Mesendoderm (in vitro differentiated cells): ENCODE results near the gene GNPAT.

Experiments used
- DNase-seq: peaks from one replicate; pipeline ENCODE4 v3.0.0; 2013
- H2AK5ac ChIP-seq: 2 replicates; pipeline ENCODE4 v1.6.1; 2013; ENCODE audit warnings: low read length, inconsistent platforms
- H2BK120ac ChIP-seq: 2 replicates; pipeline ENCODE4 v1.6.1; 2013; ENCODE audit warnings: low read depth, mild to moderate bottlenecking, low read length, moderate library complexity, mixed read lengths
- H2BK15ac ChIP-seq: replicated peaks from 2 replicates; pipeline ENCODE4 v1.6.1; 2013; ENCODE audit warnings: low read depth, mild to moderate bottlenecking, moderate library complexity
- H2BK5ac ChIP-seq: 2 replicates; pipeline ENCODE4 v1.6.1; 2013; ENCODE audit warnings: low read length, inconsistent platforms
- H3K18ac ChIP-seq: 2 replicates; pipeline ENCODE4 v1.6.1; 2013; ENCODE audit warnings: mild to moderate bottlenecking, low read length, mixed read lengths
- H3K23ac ChIP-seq: one replicate; pipeline ENCODE4 v1.6.1; 2013; ENCODE audit warnings: low read length
- H3K27ac ChIP-seq: 2 replicates; pipeline ENCODE4 v1.5.1; 2013; ENCODE audit warnings: low read depth, mild to moderate bottlenecking, inconsistent platforms, low read length, moderate library complexity
- H3K27me3 ChIP-seq: 2 replicates; pipeline ENCODE4 v1.6.1; 2013; ENCODE audit warnings: low read length, control low read depth, mild to moderate bottlenecking, inconsistent platforms; ENCODE audit not compliant: insufficient read depth, poor library complexity
- H3K36me3 ChIP-seq: 2 replicates; pipeline ENCODE4 v1.6.1; 2013; ENCODE audit warnings: low read length, inconsistent platforms; ENCODE audit not compliant: control insufficient read depth, insufficient read depth
- H3K4ac ChIP-seq: one replicate; pipeline ENCODE4 v1.6.1; 2013; ENCODE audit warnings: low read depth, mild to moderate bottlenecking, low read length, moderate library complexity
- H3K4me1 ChIP-seq: 2 replicates; pipeline ENCODE4 v1.6.1; 2013; ENCODE audit warnings: low read depth, low read length, inconsistent platforms; ENCODE audit not compliant: control insufficient read depth
- H3K4me2 ChIP-seq: 2 replicates; pipeline ENCODE4 v1.6.1; 2013; ENCODE audit warnings: low read length
- H3K4me3 ChIP-seq: 2 replicates; pipeline ENCODE4 v1.5.1; 2013; ENCODE audit warnings: mild to moderate bottlenecking, low read length
- H3K56ac ChIP-seq: one replicate; pipeline ENCODE4 v1.6.1; 2013; ENCODE audit warnings: low read length
- H3K79me1 ChIP-seq: 2 replicates; pipeline ENCODE4 v1.6.1; 2013; ENCODE audit warnings: low read length, inconsistent platforms
- H3K79me2 ChIP-seq: 2 replicates; pipeline ENCODE4 v1.6.1; 2013; ENCODE audit warnings: mild to moderate bottlenecking, low read length; ENCODE audit not compliant: control insufficient read depth, insufficient read depth
- H3K9ac ChIP-seq: 2 replicates; pipeline ENCODE4 v1.6.1; 2013; ENCODE audit warnings: low read length, inconsistent platforms
- H4K5ac ChIP-seq: one replicate; pipeline ENCODE4 v1.6.1; 2013; ENCODE audit warnings: low read length
- H4K8ac ChIP-seq: one replicate; pipeline ENCODE4 v1.6.1; 2013; ENCODE audit warnings: low read depth, mild to moderate bottlenecking, control low read depth, low read length, moderate library complexity
- WGBS: extraction: QIAGEN DNeasy Blood & Tissue Kit; methylation state at CpG from one replicate; pipeline ENCODE4 v1.1.7; 2013; ENCODE audit warnings: low lambda C conversion rate, missing lambda C conversion rate; ENCODE audit not compliant: insufficient coverage; ENCODE audit errors: extremely low coverage; 5-methylcytosine and 5-hydroxymethylcytosine counted together

GNPAT gene

GRCh38 chr1:231260351-231260750 lies 19.3 kb downstream of the GNPAT start:
- H3K18ac ChIP-seq, result no peak overlapping the region
- no peak overlapping the region for H3K27ac ChIP-seq
- no peak overlapping the region for H3K56ac ChIP-seq
- H3K4me2 ChIP-seq, result no peak overlapping the region
- H3K4me3 ChIP-seq, result no peak overlapping the region
- H4K8ac ChIP-seq, result no peak overlapping the region
- H3K4me1 ChIP-seq, result no peaks in the 10 kb centered on the region
- H3K4ac ChIP-seq, result no peak overlapping the region
- peaks cover 1% of the 10 kb centered on the region for H3K36me3 ChIP-seq
- no peak overlapping the region for H4K5ac ChIP-seq
- no peak overlapping the region for H3K9ac ChIP-seq
- H2BK15ac ChIP-seq, result no peak overlapping the region
- no peak overlapping the region for H2BK5ac ChIP-seq
- no peaks in the 10 kb centered on the region for H3K79me2 ChIP-seq
- H2AK5ac ChIP-seq, result no peak overlapping the region
- WGBS, result no CpG with 5 or more reads among the region's 4 CpGs
- no peak for DNase-seq
- H3K23ac ChIP-seq, result no peak overlapping the region
- no peaks in the 10 kb centered on the region for H3K79me1 ChIP-seq
- H3K27me3 ChIP-seq, result no peaks in the 10 kb centered on the region
- no peak overlapping the region for H2BK120ac ChIP-seq

GRCh38 chr1:231264642-231265041 lies 23.6 kb downstream of the GNPAT start:
- Histone ChIP-seq H2BK5ac (no peak overlapping the region), H4K5ac (no peak overlapping the region), H3K18ac (no peak overlapping the region), H3K79me1 (no peaks in the 10 kb centered on the region), H3K23ac (no peak overlapping the region), H2AK5ac (no peak overlapping the region), H4K8ac (no peak overlapping the region), H3K36me3 (peaks cover 2% of the 10 kb centered on the region), H3K9ac (no peak overlapping the region), H3K4ac (no peak overlapping the region), H3K27me3 (no peaks in the 10 kb centered on the region), H3K79me2 (no peaks in the 10 kb centered on the region), H2BK120ac (no peak overlapping the region), H3K4me2 (no peak overlapping the region), H3K4me1 (no peaks in the 10 kb centered on the region), H3K4me3 (no peak overlapping the region), H2BK15ac (no peak overlapping the region), H3K56ac (no peak overlapping the region), H3K27ac (no peak overlapping the region)
- DNase-seq, result peak; percentile 22
- no CpG with 5 or more reads among the region's 1 CpG for WGBS

GRCh38 chr1:231265379-231265778 lies 24.4 kb downstream of the GNPAT start:
- Histone ChIP-seq H3K27ac (no peak overlapping the region), H3K79me1 (no peaks in the 10 kb centered on the region), H3K56ac (no peak overlapping the region), H2AK5ac (no peak overlapping the region), H3K27me3 (no peaks in the 10 kb centered on the region), H3K4me3 (no peak overlapping the region), H3K23ac (no peak overlapping the region), H2BK5ac (no peak overlapping the region), H3K9ac (no peak overlapping the region), H2BK15ac (no peak overlapping the region), H3K4me2 (no peak overlapping the region), H3K18ac (no peak overlapping the region), H2BK120ac (no peak overlapping the region), H3K4me1 (no peaks in the 10 kb centered on the region), H3K36me3 (peaks cover 2% of the 10 kb centered on the region), H3K79me2 (no peaks in the 10 kb centered on the region), H4K5ac (no peak overlapping the region), H4K8ac (no peak overlapping the region), H3K4ac (no peak overlapping the region)
- DNase-seq, result no peak
- WGBS, result no CpG with 5 or more reads among the region's 3 CpGs

- Histone ChIP-seq H3K4ac (no peak overlapping the region), H4K5ac (no peak overlapping the region), H3K23ac (no peak overlapping the region), H4K8ac (no peak overlapping the region), H3K9ac (no peak overlapping the region), H2BK15ac (no peak overlapping the region), H3K4me2 (no peak overlapping the region), H2AK5ac (no peak overlapping the region), H3K27me3 (no peaks in the 10 kb centered on the region), H3K79me1 (no peaks in the 10 kb centered on the region), H3K56ac (no peak overlapping the region), H3K27ac (no peak overlapping the region), H3K4me3 (no peak overlapping the region), H2BK120ac (no peak overlapping the region), H2BK5ac (no peak overlapping the region), H3K18ac (no peak overlapping the region), H3K4me1 (no peaks in the 10 kb centered on the region), H3K36me3 (peaks cover 2% of the 10 kb centered on the region), H3K79me2 (no peaks in the 10 kb centered on the region)
- DNase-seq, result no peak
- WGBS, result no CpG with 5 or more reads among the region's 1 CpG
Observed at GRCh38 chr1:231266811-231267322, 25.9 kb downstream of the GNPAT start.

GRCh38 chr1:231272173-231272572 lies 31.2 kb downstream of the GNPAT start:
- Histone ChIP-seq H3K4me2 (no peak overlapping the region), H3K4me1 (no peaks in the 10 kb centered on the region), H3K4ac (no peak overlapping the region), H3K79me1 (no peaks in the 10 kb centered on the region), H3K27ac (no peak overlapping the region), H2BK5ac (no peak overlapping the region), H3K27me3 (no peaks in the 10 kb centered on the region), H3K9ac (no peak overlapping the region), H3K79me2 (no peaks in the 10 kb centered on the region), H4K8ac (no peak overlapping the region), H3K36me3 (peaks cover 6% of the 10 kb centered on the region), H2BK15ac (no peak overlapping the region), H3K18ac (no peak overlapping the region), H3K23ac (no peak overlapping the region), H3K56ac (no peak overlapping the region), H2AK5ac (no peak overlapping the region), H3K4me3 (no peak overlapping the region), H4K5ac (no peak overlapping the region), H2BK120ac (no peak overlapping the region)
- no CpG with 5 or more reads among the region's 3 CpGs for WGBS
- DNase-seq, result no peak

GRCh38 chr1:231272880-231273279 lies 31.9 kb downstream of the GNPAT start:
- H3K56ac ChIP-seq, result no peak overlapping the region
- no peak overlapping the region for H3K9ac ChIP-seq
- H3K4me1 ChIP-seq, result no peaks in the 10 kb centered on the region
- H3K4me2 ChIP-seq, result no peak overlapping the region
- H4K5ac ChIP-seq, result no peak overlapping the region
- peaks cover 4% of the 10 kb centered on the region for H3K36me3 ChIP-seq
- no peak overlapping the region for H2AK5ac ChIP-seq
- no peaks in the 10 kb centered on the region for H3K79me2 ChIP-seq
- H3K27me3 ChIP-seq, result no peaks in the 10 kb centered on the region
- DNase-seq, result peak; percentile 1
- no peak overlapping the region for H3K4me3 ChIP-seq
- no peak overlapping the region for H3K27ac ChIP-seq
- H3K79me1 ChIP-seq, result no peaks in the 10 kb centered on the region
- H2BK15ac ChIP-seq, result no peak overlapping the region
- H2BK5ac ChIP-seq, result no peak overlapping the region
- H2BK120ac ChIP-seq, result no peak overlapping the region
- no peak overlapping the region for H3K4ac ChIP-seq
- no peak overlapping the region for H3K23ac ChIP-seq
- H3K18ac ChIP-seq, result no peak overlapping the region
- H4K8ac ChIP-seq, result no peak overlapping the region
- no CpG with 5 or more reads among the region's 2 CpGs for WGBS
